NCI-H345 treated with DMSO at 0.1 percent for 48 hours (cell line): Measurements from ENCODE around the gene WDFY3.
"Not testable (repeated sequence)": the region's sequence is repeated elsewhere in the genome, so short reads cannot be mapped to it uniquely, and the experiment has no call there.

Experiments used
- DNase-seq: peaks from one replicate; lab custom pipeline; 2025; ENCODE audit not compliant: unreplicated experiment; lab: John Stamatoyannopoulos, UW

Gene WDFY3

DNA sequence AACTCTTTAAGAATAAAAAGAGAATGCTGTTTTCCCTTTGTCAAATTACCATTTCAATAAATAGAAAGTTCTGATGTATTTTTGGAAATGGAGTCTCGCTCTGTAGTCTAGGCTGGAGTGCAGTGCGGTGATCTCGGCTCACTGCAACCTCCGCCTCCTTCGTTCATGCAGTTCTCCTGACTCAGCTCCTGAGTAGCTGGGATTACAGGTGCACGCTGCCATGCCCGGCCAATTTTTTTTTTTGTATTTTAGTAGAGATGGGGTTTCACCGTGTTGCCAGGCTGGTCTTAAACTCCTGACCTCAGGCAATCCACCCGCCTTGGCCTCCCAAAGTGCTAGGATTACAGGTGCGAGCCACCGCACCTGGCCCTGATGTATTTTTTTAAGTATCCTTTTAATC is 159.9 kb downstream of the WDFY3 start:
- DNase-seq = not testable (repeated sequence)

DNA sequence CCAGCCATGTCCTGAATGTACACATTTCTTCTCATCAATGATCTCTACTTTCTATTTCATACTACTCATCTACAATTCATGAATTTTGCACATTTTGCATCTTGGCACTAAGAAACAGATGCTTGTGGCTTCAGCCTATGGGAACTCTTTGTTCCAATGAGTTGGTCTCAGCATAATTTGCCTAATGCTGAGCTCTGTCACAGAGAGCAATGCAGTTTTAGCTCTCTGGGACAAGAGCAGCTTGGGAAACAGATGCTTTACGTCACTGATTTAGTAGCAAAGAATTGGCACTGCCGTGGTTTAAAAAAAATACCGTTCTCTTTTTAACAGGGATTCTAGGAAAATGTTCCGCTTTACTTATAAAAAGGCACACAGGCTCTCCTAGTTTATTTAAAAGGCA is 162.4 kb downstream of the WDFY3 start:
- no peak for DNase-seq

DNA sequence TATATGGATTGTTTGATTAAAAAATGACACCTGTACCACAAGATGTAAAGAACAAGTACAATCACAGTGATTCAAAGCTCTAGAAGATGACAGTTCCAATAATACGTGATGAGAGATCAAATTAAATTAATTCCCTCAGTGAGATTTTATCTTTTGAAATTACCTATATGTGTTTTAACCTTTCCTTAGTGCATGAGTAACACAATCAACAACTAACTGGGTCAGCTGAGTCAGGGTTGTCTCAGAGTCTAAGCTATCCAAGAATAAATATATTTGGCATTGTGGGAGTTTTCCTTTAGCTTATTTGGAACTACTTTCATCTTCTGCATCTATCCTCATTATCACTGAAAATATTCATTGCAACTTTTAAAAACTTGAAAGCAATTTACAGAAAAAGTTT is 162.8 kb downstream of the WDFY3 start:
- no peak for DNase-seq

DNA sequence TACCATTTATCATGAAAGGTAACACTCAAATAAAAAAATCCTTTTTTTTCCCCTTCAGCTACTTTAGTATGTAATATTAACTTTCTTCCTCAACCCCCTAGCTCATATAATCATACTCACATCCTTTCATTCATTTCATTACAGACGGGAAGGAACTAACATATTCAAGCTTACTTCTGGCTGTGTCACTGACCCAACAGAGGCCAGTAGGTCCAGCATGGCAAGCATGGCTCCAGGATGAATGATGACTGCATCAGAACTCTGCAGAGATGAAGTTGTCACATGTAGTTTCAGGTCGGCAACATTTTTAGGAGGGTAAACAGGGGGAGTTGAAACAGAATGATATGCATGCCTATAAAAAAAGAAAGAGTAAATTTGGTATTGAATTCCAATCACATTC is 163.4 kb downstream of the WDFY3 start:
- DNase-seq = no peak

DNA sequence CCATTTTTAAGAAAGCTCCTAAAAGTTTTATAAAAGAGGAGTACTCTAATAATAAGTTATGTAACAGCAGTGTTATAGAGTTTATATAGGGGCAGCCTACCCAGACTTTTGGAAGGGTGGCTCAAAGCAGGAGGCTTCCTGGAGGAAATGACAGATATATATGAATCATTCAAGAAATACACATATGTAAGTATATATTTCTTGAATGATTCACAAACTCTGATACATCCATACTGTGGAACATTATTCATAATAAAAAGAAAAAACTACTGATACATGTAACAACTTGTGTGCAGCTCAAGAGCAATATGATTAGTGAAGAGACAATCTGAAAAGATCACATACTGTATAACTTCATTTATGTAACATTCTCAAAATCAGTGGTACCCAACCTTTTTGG is 166.2 kb downstream of the WDFY3 start:
- no peak for DNase-seq

DNA sequence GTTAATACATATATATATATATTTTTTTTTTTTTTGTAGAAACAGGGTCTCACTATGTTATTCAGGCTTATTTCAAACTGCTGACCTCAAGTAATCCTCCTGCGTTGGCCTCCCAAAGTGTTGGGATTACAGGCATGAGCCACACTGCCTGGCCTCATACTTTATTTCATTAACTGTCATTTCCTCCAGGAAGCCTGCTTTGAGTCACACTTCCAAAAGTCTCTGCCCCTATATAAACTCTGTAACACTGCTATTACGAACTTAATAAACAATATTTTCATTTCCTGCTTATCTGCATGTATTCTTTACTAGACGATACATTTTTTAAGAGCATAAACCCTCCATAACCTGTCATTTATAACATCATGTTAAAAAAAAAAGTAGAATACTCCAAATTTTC is 167.2 kb downstream of the WDFY3 start:
- DNase-seq = no peak

DNA sequence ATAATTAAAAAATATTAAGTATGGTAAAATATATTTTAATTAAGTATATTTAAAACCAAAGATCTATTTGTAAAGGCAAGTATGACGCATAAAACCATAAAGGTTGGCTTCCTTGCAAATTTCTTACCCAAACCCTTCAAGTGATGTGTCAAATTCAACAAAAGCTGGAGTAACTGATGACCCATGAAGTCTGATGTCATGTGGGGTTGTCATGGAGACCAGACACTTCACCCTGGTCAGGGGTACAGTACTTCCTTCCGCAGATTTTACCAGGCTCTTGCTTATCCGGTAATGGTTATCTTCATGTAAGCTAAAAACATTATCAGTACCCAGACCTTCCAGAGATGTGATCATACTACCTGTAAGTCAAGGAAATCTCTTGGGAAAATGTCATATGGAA is 170.1 kb downstream of the WDFY3 start:
- no peak for DNase-seq

DNA sequence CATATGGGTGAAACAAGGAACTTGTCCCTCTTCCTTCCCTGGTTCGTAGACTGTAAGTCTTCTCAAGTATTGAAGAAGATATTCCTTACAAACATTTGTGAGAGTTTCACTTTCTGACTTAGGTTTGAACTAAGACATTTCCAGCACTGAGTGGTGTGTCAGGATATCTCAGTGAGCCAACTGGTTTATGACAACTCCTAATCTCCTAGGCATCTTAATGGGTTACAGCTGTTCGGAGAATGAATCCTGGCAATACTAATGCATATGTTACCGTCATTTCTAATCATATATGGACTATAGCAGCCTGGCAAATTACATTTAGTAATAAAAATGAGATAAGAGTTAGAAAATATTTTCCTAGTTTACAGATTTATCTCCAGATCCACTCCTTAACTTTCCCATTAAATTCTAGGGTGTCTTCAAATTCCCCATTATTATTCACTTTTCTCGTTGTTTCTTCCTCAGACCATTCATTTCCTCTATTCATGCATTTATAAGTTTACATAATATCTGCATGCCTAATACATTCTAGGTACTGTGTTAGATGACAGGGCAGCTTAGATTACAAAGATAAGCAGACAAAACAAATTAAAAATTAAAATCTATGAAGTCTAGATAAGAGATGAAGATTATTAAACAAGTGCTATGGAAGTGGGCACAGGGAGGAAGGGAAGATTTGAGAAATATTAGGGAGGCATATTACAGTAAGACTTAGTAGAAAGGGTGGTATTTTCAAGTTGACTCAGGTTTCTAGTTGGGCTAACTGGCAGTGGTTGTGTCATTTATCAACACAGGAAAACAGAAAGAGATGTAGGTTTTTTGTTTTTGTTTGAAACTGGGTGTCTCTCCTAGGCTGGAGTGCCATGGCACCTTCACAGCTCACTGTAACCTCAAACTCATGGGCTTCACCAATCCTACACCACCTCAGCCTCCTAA is 173.9 kb downstream of the WDFY3 start:
- no peak for DNase-seq

DNA sequence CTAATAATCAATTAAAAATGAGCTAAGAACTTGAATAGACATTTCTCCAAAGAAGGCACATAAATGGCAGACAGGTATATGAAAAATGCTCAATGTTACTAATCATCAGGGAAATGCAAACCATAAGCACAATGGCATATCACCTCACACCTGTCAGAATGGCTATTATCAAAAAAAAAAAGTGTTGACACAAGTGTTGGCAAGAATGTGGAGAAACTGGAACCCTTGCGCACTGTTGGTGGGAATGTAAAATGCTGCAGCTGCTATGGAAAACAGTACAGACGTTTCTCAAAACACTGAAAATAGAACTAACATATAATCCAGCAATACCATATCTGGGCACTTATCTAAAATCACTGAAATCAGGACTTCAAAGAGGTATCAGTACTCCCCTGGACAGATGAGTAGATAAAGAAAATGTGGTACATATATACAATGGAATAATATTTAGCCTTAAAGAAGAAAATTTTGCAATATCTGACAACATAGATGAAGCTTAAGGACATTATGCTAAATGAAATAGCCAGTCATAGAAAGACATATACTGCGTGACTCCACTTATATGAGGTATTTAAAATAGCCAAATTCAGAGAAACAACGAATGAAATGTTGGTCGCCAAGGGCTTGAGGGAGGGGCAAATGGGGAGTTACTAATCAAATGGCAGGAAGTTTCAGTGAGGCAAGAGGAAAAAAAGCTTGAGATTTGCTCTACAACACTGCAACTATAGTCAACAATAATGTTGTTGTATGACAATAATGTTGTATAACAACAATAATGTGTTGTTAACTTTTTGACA is 175.5 kb downstream of the WDFY3 start:
- no peak for DNase-seq

DNA sequence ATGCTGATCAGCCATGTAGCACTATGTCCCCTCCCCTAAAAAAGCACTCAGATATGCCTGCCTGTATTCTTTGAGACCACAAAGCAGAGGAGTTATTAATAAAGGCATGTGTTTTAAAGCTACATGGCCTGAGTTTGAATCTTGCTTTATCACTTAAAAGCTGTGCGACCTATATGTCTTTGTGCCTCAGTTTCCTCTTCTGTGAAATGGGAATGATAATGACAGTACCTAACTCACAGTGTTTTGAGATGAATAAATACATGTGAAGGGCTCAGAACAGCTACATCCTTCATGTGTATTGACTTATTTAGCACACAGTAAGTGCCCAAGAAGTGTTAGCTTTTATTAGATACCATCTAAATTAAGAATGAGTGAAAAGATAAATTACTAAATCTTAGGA is 180.0 kb downstream of the WDFY3 start:
- no peak for DNase-seq

DNA sequence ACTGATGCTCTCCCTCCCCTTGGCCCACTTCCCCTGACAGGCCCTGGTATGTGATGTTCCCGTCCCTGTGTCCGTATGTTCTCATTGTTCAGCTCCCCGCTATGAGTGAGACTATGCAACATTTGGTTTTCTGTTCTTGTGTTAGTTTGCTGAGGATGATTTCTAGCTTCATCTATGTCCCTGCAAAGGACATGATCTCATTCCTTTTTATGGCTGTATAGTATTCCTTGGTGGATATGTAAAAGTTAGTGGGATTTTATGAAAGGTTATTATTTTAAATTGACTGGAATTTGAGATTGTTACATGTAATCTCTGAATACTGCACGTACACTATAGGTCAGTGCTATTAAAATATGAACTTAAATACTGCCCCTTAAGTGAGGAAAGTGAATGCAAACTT is 184.0 kb downstream of the WDFY3 start:
- no peak for DNase-seq

DNA sequence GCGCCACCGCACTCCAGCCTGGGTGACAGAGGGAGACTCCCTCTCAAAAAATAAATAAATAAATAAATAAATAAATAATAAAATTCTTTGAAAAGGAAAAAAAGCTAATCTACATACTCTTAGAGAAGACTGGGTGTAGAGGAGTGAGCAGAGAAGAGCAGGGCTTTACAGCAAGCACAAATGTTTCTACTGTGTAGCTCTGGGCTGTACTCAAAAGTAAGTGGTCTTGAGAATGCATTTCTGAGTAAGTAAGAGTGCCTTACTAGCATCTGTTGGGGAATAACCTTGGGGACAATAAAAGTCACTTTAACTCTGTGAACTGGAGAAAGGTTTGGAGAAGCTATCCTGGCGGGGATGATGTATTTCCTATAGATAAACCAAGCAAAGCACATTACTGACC is 185.8 kb downstream of the WDFY3 start:
- DNase-seq = no peak

DNA sequence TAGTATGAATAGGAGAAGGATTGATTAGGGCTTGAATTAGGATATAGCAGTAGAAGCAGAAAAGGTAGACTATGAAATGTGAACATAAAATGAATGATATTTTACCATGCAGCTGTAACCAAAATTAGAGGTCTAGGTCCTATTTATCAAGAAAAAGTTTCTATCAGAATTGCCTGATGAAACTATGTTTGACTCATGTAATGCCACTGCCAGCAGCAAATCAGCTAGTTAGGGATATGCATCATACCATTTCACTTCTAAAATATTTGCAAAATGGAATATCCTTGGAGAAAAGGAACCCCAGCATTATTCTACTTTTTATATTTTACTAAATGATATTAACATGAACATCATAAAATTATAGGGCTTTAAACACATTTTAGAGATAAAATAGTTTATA is 188.4 kb downstream of the WDFY3 start:
- no peak for DNase-seq

DNA sequence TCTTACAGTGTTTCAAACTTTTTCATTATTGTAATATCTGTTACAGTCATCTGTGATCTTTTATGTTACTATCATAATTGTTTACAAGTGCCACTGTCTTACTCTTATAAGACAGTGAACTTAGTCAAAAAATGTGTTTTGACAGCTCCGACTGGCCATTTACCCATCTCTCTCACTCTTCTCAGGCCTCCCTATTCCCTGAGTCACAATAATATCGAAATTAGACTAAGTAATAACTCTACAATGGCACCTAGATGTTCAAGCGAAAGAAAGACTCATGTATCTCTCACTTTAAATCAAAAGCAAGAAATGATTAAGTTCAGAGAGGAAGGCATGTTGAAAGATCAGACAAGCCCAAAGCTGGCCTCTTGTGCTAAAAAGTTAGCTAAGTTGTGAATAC is 199.3 kb downstream of the WDFY3 start:
- no peak for DNase-seq

DNA sequence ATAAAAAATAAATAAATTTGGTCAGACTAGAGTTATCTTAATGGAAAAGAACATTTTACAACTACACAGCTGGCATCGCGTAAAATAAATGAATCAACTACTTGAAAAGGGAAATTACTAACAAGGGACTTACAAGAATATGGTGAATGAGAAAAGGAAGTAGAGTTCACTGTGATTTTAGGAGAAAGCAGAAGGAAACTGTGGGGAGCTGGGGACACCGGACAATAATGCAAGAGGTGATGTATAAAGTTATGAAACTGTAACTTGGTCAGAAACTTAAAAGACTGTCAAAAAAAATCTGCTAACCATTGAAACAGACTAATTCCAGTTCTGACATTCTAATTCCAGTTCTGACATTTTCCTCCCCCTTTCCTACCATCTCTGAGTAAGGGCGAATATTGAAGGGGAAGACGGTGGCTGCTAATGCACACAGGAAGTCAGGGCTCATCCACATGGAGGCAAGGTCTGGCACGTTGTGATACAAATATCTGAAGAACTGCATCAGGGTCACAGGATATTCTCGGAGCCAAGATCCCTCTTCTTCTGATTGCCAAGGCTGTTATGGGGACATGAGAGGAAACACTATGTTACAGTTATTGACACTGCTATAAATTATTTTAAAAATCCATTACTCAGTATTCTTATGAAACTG is 213.0 kb downstream of the WDFY3 start:
- DNase-seq = no peak

DNA sequence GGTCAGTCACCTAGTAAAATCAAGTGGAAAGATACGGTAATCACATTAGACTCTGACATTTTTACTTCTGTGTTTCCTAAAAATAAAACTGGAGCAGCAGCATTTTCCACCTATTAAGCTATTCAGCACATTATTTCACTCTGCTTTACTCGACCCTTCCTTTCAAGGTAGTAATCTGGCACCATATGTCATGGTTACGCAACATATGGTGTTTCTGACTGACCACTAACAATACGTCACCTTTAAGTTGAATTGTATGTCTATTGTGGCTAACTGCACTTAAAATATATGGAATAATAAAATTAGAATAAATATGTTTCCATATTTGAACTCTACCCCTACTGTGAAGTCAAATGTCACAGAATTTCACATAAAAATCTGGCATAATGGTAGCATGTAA is 214.8 kb downstream of the WDFY3 start:
- DNase-seq = no peak

DNA sequence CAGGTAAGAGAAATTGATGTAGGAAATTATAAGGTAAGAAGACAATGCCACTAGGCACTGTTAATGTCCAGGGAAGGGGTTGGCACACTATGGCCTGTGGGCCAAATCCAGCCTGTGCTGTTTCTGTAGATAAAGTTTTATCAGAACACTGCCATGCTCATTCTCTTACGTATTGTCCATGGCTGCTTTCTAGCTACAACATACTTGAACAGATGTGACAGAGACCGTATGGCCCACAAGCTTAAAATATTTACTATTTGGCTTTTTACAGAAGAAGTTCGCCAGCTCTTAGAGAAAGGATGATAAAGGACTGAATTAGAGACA is 215.6 kb downstream of the WDFY3 start:
- DNase-seq = no peak

DNA sequence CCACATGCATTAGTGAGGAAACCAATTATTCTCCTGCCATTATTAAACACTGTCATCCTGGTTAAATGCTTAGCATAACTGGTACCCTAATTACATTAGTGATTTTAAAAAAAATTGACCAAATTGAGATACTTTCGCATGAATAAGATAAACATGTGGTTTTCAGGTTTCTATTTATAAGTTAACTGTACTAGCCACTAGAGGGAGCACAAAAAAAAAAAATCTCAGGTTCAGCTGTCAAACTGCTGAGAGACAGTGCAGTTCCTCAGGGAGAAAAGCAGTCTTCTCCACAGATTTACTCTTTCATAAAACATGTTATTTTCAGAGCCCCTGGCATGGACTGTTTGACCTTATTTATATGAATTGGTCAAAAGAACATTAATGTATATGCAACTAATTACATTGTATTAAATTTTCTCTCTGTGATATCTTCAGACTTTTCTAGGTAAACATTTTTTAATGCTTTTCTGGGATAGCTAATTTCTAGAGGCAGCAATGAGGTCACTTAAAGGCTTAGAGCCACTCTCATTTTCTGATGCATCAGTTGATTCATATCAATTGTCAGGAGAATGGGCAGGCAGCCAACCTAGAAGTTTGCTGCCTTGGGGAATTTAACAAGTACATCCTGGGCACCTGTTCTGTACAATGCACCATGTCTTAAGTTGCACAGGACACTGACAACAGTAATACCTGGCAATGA is 216.1 kb downstream of the WDFY3 start:
- DNase-seq = peak; percentile 10

DNA sequence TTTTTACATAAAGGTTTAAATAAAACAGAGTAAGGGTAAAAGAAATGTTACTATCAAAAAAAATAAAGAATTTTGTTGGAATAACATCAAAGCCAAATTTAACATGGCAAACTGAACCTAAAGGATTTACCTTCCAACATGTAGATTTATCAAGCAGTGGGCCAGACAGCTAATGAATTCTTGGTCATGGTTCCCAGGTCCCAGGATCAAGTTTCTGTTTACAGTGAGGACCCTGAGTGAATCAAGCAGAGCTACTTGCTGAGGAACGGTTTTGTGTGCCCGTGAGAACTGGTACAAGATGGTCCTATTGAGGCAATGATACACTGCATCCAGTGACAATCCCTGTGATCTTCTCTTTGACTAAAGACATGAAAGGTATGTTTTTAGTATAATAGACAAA is 226.4 kb downstream of the WDFY3 start:
- no peak for DNase-seq

DNA sequence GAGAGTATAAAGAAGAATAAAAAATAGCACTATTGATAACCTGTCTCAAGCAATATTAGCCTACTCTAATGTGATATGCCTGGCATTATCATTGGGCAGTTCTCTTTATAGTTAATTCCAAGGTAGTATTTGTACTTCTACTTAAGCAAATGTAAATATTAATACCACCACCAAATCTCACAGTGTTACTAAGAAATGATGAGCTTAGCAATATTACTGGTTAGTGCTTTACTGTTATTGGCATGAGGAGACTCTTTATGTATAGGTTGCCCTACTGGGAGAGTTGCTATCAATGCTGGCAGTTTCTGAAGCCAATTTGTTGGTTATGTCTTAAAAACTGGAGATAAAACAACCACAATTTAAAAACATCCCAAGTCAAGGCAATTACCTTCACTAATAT is 227.9 kb downstream of the WDFY3 start:
- DNase-seq = no peak

DNA sequence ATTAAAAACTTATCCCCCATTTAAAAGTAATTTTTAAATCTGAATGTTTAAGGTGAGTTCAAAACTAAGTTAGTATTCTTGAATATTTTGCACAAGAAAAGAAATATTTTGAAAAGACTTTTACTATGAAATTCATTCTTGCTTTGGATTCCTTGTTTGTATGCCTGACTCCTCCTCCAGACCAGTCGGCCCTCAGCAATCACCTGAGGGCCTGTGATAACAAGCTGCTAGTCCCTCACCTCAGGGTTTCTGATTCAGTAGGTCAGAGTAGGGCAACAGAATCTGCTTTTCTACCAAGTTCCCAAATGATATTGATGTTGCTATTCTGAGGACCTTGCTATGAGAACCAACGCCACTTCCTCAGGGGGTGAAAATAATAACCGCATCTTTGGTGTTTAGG is 228.8 kb downstream of the WDFY3 start:
- DNase-seq = no peak
